Pulmonary artery endothelial cell (primary cell): ENCODE measurements around the gene CADM1. TPM values are rescaled to one million over a fixed set of nuclear protein-coding genes. Genes with fewer than 3 reads are reported as not detected.

ENCODE experiments used
- DNase-seq: peaks from one replicate; pipeline ENCODE4 v3.0.0-alpha.2; 2011; ENCODE audit warnings: low read depth, low spot score
- total RNA-seq: library from RNA; depleted of rRNA; stranded (reverse); fragments of >200 nt; gene quantifications from 2 replicates; pipeline ENCODE4 v1.2.3, GENCODE V29; 2014

CADM1 gene
- total RNA-seq, 1 donor from 2014 or later, result 2.8 TPM

- DNase-seq, result no peak
Observed at GRCh38 chr11:115360186-115360824, 143.9 kb downstream of the CADM1 start.

- no peak for DNase-seq
Observed at GRCh38 chr11:115357066-115357465, 147.1 kb downstream of the CADM1 start.

GRCh38 chr11:115352805-115353485 is 151.3 kb downstream of the CADM1 start:
- DNase-seq, result no peak

GRCh38 chr11:115349335-115350017 is 154.7 kb downstream of the CADM1 start:
- DNase-seq, result no peak

- DNase-seq, result no peak
Observed at GRCh38 chr11:115348416-115348815, 155.8 kb downstream of the CADM1 start.

GRCh38 chr11:115347106-115347505 is 157.1 kb downstream of the CADM1 start:
- no peak for DNase-seq

GRCh38 chr11:115345840-115346239 is 158.4 kb downstream of the CADM1 start:
- no peak for DNase-seq

GRCh38 chr11:115345361-115345760 is 158.9 kb downstream of the CADM1 start:
- DNase-seq, result no peak

- DNase-seq, result no peak
Observed at GRCh38 chr11:115344846-115345245, 159.4 kb downstream of the CADM1 start.

- no peak for DNase-seq
Observed at GRCh38 chr11:115342142-115342541, 162.1 kb downstream of the CADM1 start.

GRCh38 chr11:115340874-115341273 is 163.3 kb downstream of the CADM1 start:
- no peak for DNase-seq

- DNase-seq, result no peak
Observed at GRCh38 chr11:115338476-115338875, 165.7 kb downstream of the CADM1 start.

GRCh38 chr11:115334932-115335788 is 169.1 kb downstream of the CADM1 start:
- DNase-seq, result no peak

GRCh38 chr11:115333949-115334348 is 170.3 kb downstream of the CADM1 start:
- DNase-seq, result no peak

GRCh38 chr11:115333121-115333520 is 171.1 kb downstream of the CADM1 start:
- DNase-seq, result no peak

- DNase-seq, result no peak
Observed at GRCh38 chr11:115330684-115331482, 173.3 kb downstream of the CADM1 start.

GRCh38 chr11:115326526-115326925 is 177.7 kb downstream of the CADM1 start:
- no peak for DNase-seq

GRCh38 chr11:115325523-115325922 is 178.7 kb downstream of the CADM1 start:
- no peak for DNase-seq

- DNase-seq, result no peak
Observed at GRCh38 chr11:115324581-115325432, 179.4 kb downstream of the CADM1 start.
